Right forelimb (tissue), 1 donor: ENCODE results near the gene BBS1.
"Not testable (repeated sequence)": the region's sequence is repeated elsewhere in the genome, so short reads cannot be mapped to it uniquely, and the experiment has no call there.

Experiments
- DNase-seq: peaks from one replicate; pipeline ENCODE4 v3.0.0-alpha.2; 2018

BBS1 gene

GRCh38 chr11:66510271-66510989, at the start of gene BBS1:
Gene BBS1 (plus strand): TSS chr11:66510635. CDS start chr11:66510660, 25 bp downstream.
- DNase-seq: peak; percentile 92

GRCh38 chr11:66462010-66462409, 48.4 kb upstream of the BBS1 start:
- no peak for DNase-seq

GRCh38 chr11:66462911-66463310, 47.5 kb upstream of the BBS1 start:
- DNase-seq: no peak

GRCh38 chr11:66464116-66464515, 46.3 kb upstream of the BBS1 start:
- not testable (repeated sequence) for DNase-seq

- no peak for DNase-seq
Measured at GRCh38 chr11:66464916-66465315, 45.5 kb upstream of the BBS1 start.

- no peak for DNase-seq
Measured at GRCh38 chr11:66465373-66466224, 44.8 kb upstream of the BBS1 start.

- DNase-seq: peak; percentile 97
Measured at GRCh38 chr11:66466225-66467033, 44.0 kb upstream of the BBS1 start, which contains the start of gene PELI3. Gene PELI3 (plus strand): TSS chr11:66466905. CDS start chr11:66468129, 1,224 bp downstream.

GRCh38 chr11:66467034-66467659, 43.3 kb upstream of the BBS1 start:
- DNase-seq: no peak

GRCh38 chr11:66467756-66468155, 42.7 kb upstream of the BBS1 start:
- DNase-seq: no peak

- no peak for DNase-seq
Measured at GRCh38 chr11:66468691-66469090, 41.7 kb upstream of the BBS1 start.

- no peak for DNase-seq
Measured at GRCh38 chr11:66469441-66469840, 41.0 kb upstream of the BBS1 start.

GRCh38 chr11:66470015-66470414, 40.4 kb upstream of the BBS1 start:
- DNase-seq: no peak

GRCh38 chr11:66471142-66471541, 39.3 kb upstream of the BBS1 start:
- no peak for DNase-seq

GRCh38 chr11:66472054-66472453, 38.4 kb upstream of the BBS1 start:
- no peak for DNase-seq

GRCh38 chr11:66473167-66473566, 37.3 kb upstream of the BBS1 start:
- DNase-seq: no peak

- DNase-seq: no peak
Measured at GRCh38 chr11:66473608-66474515, 36.6 kb upstream of the BBS1 start.

GRCh38 chr11:66475349-66476172, 34.9 kb upstream of the BBS1 start:
- peak; percentile 23 for DNase-seq

GRCh38 chr11:66476173-66476840, 34.1 kb upstream of the BBS1 start:
- DNase-seq: peak; percentile 32

GRCh38 chr11:66476841-66477251, 33.6 kb upstream of the BBS1 start:
- no peak for DNase-seq
